H9 (cell line): ENCODE measurements around the gene PBX4. TPM values are rescaled to one million over a fixed set of nuclear protein-coding genes. Genes with fewer than 3 reads are reported as not detected.
A peak's percentile ranks its signal among the peaks of the same experiment; 100 is the strongest.

Experiments used
- DNase-seq: peaks from one replicate; pipeline ENCODE4 v3.0.0-alpha.2; 2017
- H2AFZ ChIP-seq: one replicate; pipeline ENCODE4 v1.6.1; 2013; ENCODE audit warnings: mild to moderate bottlenecking, low read length, control low read depth, moderate library complexity
- H2AK5ac ChIP-seq: 2 replicates; pipeline ENCODE4 v1.6.1; 2013; ENCODE audit warnings: low read length, control low read depth, mixed read lengths; ENCODE audit not compliant: insufficient read length
- H2BK120ac ChIP-seq: one replicate; pipeline ENCODE4 v1.6.1; 2013; ENCODE audit warnings: low read depth, mild to moderate bottlenecking, low read length, control low read depth, inconsistent platforms; ENCODE audit not compliant: poor library complexity, severe bottlenecking
- H2BK12ac ChIP-seq: 2 replicates; pipeline ENCODE4 v1.6.1; 2013; ENCODE audit warnings: low read length, control low read depth, mixed read lengths, low read depth; ENCODE audit not compliant: insufficient read length
- H2BK15ac ChIP-seq: 2 replicates; pipeline ENCODE4 v1.6.1; 2013; ENCODE audit warnings: low read depth, low read length, control low read depth
- H2BK20ac ChIP-seq: one replicate; pipeline ENCODE4 v1.6.1; 2013; ENCODE audit warnings: low read depth, mild to moderate bottlenecking, low read length, control low read depth, inconsistent platforms; ENCODE audit not compliant: poor library complexity, severe bottlenecking
- H2BK5ac ChIP-seq: 2 replicates; pipeline ENCODE4 v1.6.1; 2013; ENCODE audit warnings: low read length, control low read depth, mixed read lengths; ENCODE audit not compliant: insufficient read length
- H3K14ac ChIP-seq: 2 replicates; pipeline ENCODE4 v1.6.1; 2013; ENCODE audit warnings: low read length, control low read depth; ENCODE audit not compliant: insufficient read depth
- H3K18ac ChIP-seq: 2 replicates; pipeline ENCODE4 v1.6.1; 2013; ENCODE audit warnings: low read depth, mild to moderate bottlenecking, mixed read lengths, low read length, control low read depth; ENCODE audit not compliant: insufficient read length
- H3K23ac ChIP-seq: 2 replicates; pipeline ENCODE4 v1.6.1; 2013; ENCODE audit warnings: low read length, control low read depth, mixed read lengths, low read depth; ENCODE audit not compliant: insufficient read length
- H3K23me2 ChIP-seq: 2 replicates; pipeline ENCODE4 v1.6.1; 2013; ENCODE audit warnings: low read depth, mild to moderate bottlenecking, mixed read lengths, low read length, control low read depth; ENCODE audit not compliant: insufficient read length, poor library complexity, severe bottlenecking
- H3K27ac ChIP-seq: 2 replicates; pipeline ENCODE4 v1.5.1; 2013; ENCODE audit warnings: low read length, control low read depth, mixed read lengths, low read depth; ENCODE audit not compliant: insufficient read length
- H3K27me3 ChIP-seq: 2 replicates; pipeline ENCODE4 v1.6.1; 2013; ENCODE audit warnings: low read length, control low read depth, inconsistent platforms; ENCODE audit not compliant: insufficient read depth
- H3K4ac ChIP-seq: 2 replicates; pipeline ENCODE4 v1.6.1; 2013; ENCODE audit warnings: low read depth, mild to moderate bottlenecking, control low read depth, inconsistent platforms, low read length, moderate library complexity
- H3K4me1 ChIP-seq: 2 replicates; pipeline ENCODE4 v1.6.1; 2013; ENCODE audit warnings: low read length, control low read depth, inconsistent platforms; ENCODE audit not compliant: insufficient read depth
- H3K4me2 ChIP-seq: 2 replicates; pipeline ENCODE4 v1.6.1; 2013; ENCODE audit warnings: low read length, control low read depth, mixed read lengths; ENCODE audit not compliant: insufficient read length, insufficient read depth
- H3K56ac ChIP-seq: 2 replicates; pipeline ENCODE4 v1.6.1; 2013; ENCODE audit warnings: low read depth, mild to moderate bottlenecking, mixed read lengths, low read length, control low read depth; ENCODE audit not compliant: insufficient read length
- H3K79me1 ChIP-seq: 2 replicates; pipeline ENCODE4 v1.6.1; 2013; ENCODE audit warnings: low read depth, mild to moderate bottlenecking, moderate library complexity, low read length, control low read depth, inconsistent platforms; ENCODE audit not compliant: insufficient read depth, poor library complexity, severe bottlenecking
- H3K79me2 ChIP-seq: 2 replicates; pipeline ENCODE4 v1.6.1; 2013; ENCODE audit warnings: low read length, control low read depth, inconsistent platforms; ENCODE audit not compliant: insufficient read depth
- H3K9ac ChIP-seq: 2 replicates; pipeline ENCODE4 v1.6.1; 2013; ENCODE audit warnings: low read length, control low read depth, mixed read lengths; ENCODE audit not compliant: insufficient read length; ENCODE audit errors: extremely low read depth
- H3K9me3 ChIP-seq: one replicate; pipeline ENCODE4 v1.6.1; 2013; ENCODE audit warnings: low read depth, low read length, inconsistent platforms; ENCODE audit not compliant: control insufficient read depth
- H3T11ph ChIP-seq: one replicate; pipeline ENCODE4 v1.6.1; 2013; ENCODE audit warnings: mild to moderate bottlenecking, low read length, control low read depth, inconsistent platforms
- H4K20me1 ChIP-seq: one replicate; pipeline ENCODE4 v1.6.1; 2013; ENCODE audit not compliant: control insufficient read depth, insufficient read length, insufficient read depth
- H4K5ac ChIP-seq: 2 replicates; pipeline ENCODE4 v1.6.1; 2013; ENCODE audit warnings: low read depth, mild to moderate bottlenecking, mixed read lengths, low read length, control low read depth; ENCODE audit not compliant: insufficient read length
- H4K8ac ChIP-seq: replicated peaks from 2 replicates; pipeline ENCODE4 v1.6.1; 2013; ENCODE audit warnings: low read length, control low read depth, mixed read lengths, low read depth; ENCODE audit not compliant: insufficient read length
- H4K91ac ChIP-seq: 2 replicates; pipeline ENCODE4 v1.6.1; 2013; ENCODE audit warnings: low read depth, mild to moderate bottlenecking, moderate library complexity, mixed read lengths, low read length, control low read depth; ENCODE audit not compliant: insufficient read length
- H3K27ac Mint-ChIP-seq, 3 experiments: 2 replicates in 2 of 3; 3 replicates in 1 of 3; pipeline ENCODE4 v1.8.0; 2020 to 2021; ENCODE audit warnings: mixed read lengths in 3 of 3, mild to moderate bottlenecking in 1 of 3, moderate library complexity in 1 of 3
- H3K27me3 Mint-ChIP-seq: 2 replicates; pipeline ENCODE4 v1.8.0; 2021; ENCODE audit warnings: low read depth, mild to moderate bottlenecking, moderate library complexity, mixed read lengths
- H3K36me3 Mint-ChIP-seq, 3 experiments: 2 replicates in 2 of 3; 3 replicates in 1 of 3; pipeline ENCODE4 v1.8.0; 2020 to 2021; ENCODE audit warnings: low read depth in 3 of 3, mixed read lengths in 3 of 3; ENCODE audit not compliant: insufficient read depth in 1 of 3
- H3K4me1 Mint-ChIP-seq, 2 experiments: 2 replicates each; pipeline ENCODE4 v1.8.0; 2020; ENCODE audit warnings: mixed read lengths in 2 of 2
- H3K4me3 Mint-ChIP-seq, 2 experiments: 2 replicates in 1 of 2; 3 replicates in 1 of 2; pipeline ENCODE4 v1.8.0; 2020 to 2021; ENCODE audit warnings: mild to moderate bottlenecking in 2 of 2, mixed read lengths in 2 of 2, moderate library complexity in 1 of 2
- H3K9me3 Mint-ChIP-seq, 2 experiments: 2 replicates in 1 of 2; 3 replicates in 1 of 2; pipeline ENCODE4 v1.8.0; 2020; ENCODE audit warnings: mild to moderate bottlenecking in 2 of 2, mixed read lengths in 2 of 2, moderate library complexity in 1 of 2
- WGBS: extraction: QIAGEN DNeasy Blood & Tissue Kit; methylation state at CpG from one replicate; pipeline ENCODE4 v1.1.7; 2013; ENCODE audit warnings: missing lambda C conversion rate, low lambda C conversion rate, mixed read lengths; ENCODE audit not compliant: insufficient read length; ENCODE audit errors: extremely low coverage; 5-methylcytosine and 5-hydroxymethylcytosine counted together
- total RNA-seq: library from RNA; stranded (reverse); gene quantifications from 2 replicates; pipeline ENCODE4 v1.2.1, GENCODE V29; 2021
- TF ChIP-seq, protein P1 (sequence below): fragments of 200-600 bp; sonication (generic); conservative IDR thresholded peaks from 3 replicates; pipeline ENCODE4 v1.8.0; 2021; ENCODE audit warnings: antibody characterized with exemption, mild to moderate bottlenecking

Gene PBX4
- total RNA-seq, 1 experiment from 2014 or later: 3.3 TPM

DNA sequence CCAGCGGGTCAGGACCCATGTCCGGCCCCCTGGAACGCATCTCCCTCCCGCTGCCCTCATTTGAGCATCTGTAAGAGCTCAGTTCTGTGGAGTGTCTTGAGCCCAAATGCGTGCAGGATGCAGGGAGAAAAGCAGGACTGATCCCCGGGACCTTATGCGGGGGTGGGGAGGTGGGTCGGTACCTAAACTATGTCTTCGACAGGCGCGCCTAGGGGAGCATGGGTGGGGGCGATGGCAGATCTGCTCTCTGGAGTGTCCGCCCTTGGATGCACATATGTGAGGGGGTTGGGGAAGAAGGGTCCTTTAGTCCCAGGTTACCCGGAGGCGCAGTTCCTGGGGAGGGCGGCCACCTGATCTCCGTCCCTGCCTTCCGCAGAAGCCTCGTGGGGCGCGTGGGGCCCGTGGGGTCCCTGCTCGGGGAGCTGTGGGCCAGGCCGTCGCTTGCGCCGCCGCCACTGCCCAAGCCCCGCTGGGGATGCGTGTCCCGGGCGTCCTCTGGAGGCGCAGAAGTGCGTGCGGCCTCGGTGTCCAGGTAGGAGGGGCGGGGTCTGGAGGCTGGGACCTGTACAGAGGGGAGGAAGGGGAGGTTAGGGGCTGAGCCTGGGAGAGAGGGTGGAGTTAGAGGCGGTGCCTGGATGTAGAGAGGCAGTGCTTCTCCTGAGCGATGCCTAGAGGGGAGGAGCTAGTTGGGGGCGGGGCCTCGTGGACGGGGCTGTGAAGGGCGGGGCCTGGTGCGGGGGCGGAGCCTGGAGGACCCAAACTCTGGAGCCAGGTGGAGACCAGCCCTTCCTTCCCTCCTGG lies 77.6 kb downstream of the PBX4 start:
- H2BK120ac ChIP-seq: no peak overlapping the region
- H2BK20ac ChIP-seq: no peak overlapping the region
- TF ChIP-seq, protein P1, sequence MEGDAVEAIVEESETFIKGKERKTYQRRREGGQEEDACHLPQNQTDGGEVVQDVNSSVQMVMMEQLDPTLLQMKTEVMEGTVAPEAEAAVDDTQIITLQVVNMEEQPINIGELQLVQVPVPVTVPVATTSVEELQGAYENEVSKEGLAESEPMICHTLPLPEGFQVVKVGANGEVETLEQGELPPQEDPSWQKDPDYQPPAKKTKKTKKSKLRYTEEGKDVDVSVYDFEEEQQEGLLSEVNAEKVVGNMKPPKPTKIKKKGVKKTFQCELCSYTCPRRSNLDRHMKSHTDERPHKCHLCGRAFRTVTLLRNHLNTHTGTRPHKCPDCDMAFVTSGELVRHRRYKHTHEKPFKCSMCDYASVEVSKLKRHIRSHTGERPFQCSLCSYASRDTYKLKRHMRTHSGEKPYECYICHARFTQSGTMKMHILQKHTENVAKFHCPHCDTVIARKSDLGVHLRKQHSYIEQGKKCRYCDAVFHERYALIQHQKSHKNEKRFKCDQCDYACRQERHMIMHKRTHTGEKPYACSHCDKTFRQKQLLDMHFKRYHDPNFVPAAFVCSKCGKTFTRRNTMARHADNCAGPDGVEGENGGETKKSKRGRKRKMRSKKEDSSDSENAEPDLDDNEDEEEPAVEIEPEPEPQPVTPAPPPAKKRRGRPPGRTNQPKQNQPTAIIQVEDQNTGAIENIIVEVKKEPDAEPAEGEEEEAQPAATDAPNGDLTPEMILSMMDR: no peak
- peaks cover 2 to 4% (median 2%) of the 10 kb centered on the region in 3 experiments; a peak in 4 of 7 replicates for H3K36me3 Mint-ChIP-seq
- peaks cover 7 to 15% of the 10 kb centered on the region in 2 experiments for H3K4me1 Mint-ChIP-seq
- H4K8ac ChIP-seq: no peak overlapping the region
- no peaks in the 10 kb centered on the region for H3K4me1 ChIP-seq
- no peak overlapping the region for H3K56ac ChIP-seq
- no peak overlapping the region for H3T11ph ChIP-seq
- H3K27ac Mint-ChIP-seq: peak overlapping the region in 1 of 3 experiments; percentile 70; a peak in 1 of 7 replicates
- no peak overlapping the region for H3K14ac ChIP-seq
- H3K23ac ChIP-seq: no peak overlapping the region
- no peak overlapping the region for H4K91ac ChIP-seq
- no peak overlapping the region for H3K4ac ChIP-seq
- no peak overlapping the region for H2BK12ac ChIP-seq
- no peaks in the 10 kb centered on the region; a peak in 1 of 5 replicates for H3K9me3 Mint-ChIP-seq
- H3K23me2 ChIP-seq: peaks cover 14% of the 10 kb centered on the region
- H3K27ac ChIP-seq: no peak overlapping the region
- H3K27me3 ChIP-seq: peaks cover 2% of the 10 kb centered on the region; the same call in 1 of the 2 replicates
- peaks cover 25% of the 10 kb centered on the region for H3K27me3 Mint-ChIP-seq
- H3K4me3 Mint-ChIP-seq: peak overlapping the region; percentile 33 to 44; a peak in 2 of 5 replicates
- no peak overlapping the region for H2AK5ac ChIP-seq
- no peaks in the 10 kb centered on the region for H3K79me2 ChIP-seq
- no CpG with 5 or more reads among the region's 45 CpGs for WGBS
- H3K79me1 ChIP-seq: no peaks in the 10 kb centered on the region
- H3K18ac ChIP-seq: peak overlapping the region; percentile 44
- H2BK5ac ChIP-seq: no peak overlapping the region
- peak; percentile 99 for DNase-seq
- H4K20me1 ChIP-seq: no peaks in the 10 kb centered on the region
- H3K9ac ChIP-seq: no peak overlapping the region
- H2BK15ac ChIP-seq: no peak overlapping the region
- H4K5ac ChIP-seq: no peak overlapping the region
- H2AFZ ChIP-seq: no peak overlapping the region
- no peaks in the 10 kb centered on the region for H3K9me3 ChIP-seq
- H3K4me2 ChIP-seq: peak overlapping the region; percentile 74
